ENCODE results near the gene PPP3R1. TPM values are rescaled to one million over a fixed set of nuclear protein-coding genes. Genes with fewer than 3 reads are reported as not detected.

Gene PPP3R1
- total and polyA plus RNA-seq, 2 of the 4 experiments (the other 2 are of a cell fraction) = 9.1 to 17.3 TPM

DNA sequence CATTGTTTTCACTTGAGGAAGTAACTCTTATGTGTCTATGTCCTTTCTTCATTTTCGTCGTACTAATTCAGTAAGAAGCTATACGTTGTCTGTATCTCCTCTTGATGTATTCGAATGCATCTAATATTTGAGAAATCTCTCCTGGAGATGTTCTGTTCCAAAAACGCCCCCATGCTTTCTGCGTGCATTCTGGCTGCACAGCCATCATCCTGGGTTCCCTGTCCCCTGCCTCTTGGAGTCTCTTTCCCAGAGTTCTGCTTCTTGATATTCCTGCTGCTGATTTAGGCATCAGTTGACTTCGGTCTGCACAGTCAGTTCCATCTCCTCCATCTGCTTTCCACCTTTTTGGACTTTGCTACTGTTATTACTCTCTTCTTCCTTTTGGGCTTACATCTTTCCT lies 81.2 kb downstream of the PPP3R1 start:
- ATAC-seq (ENCODE audit: low read depth) (no peak), DNase-seq (no peak)
- no peak overlapping the region for H2BK120ac ChIP-seq (ENCODE audit: low read depth, low read length)
- H4K20me1 ChIP-seq (ENCODE audit: insufficient read depth, low read length) = no peaks in the 10 kb centered on the region
- no peak overlapping the region for H3K27ac ChIP-seq (ENCODE audit: insufficient read depth, low read length)
- 100% methylated on average over 4 of the region's 7 CpGs; no CpG with 5 or more reads in 1 of the 2 experiments for WGBS, 2 experiments (ENCODE audit: extremely low coverage in 2 of 2, insufficient read length in 1 of 2)
- H3K56ac ChIP-seq (ENCODE audit: extremely low read depth, insufficient read depth, low read length) = no peak overlapping the region
- no peak overlapping the region for H3K18ac ChIP-seq (ENCODE audit: low read depth, low read length)
- H3K4ac ChIP-seq (ENCODE audit: low read depth, low read length) = no peak overlapping the region
- H4K5ac ChIP-seq (ENCODE audit: low read depth, low read length) = no peak overlapping the region
- no peaks in the 10 kb centered on the region for H3K27me3 ChIP-seq (ENCODE audit: control insufficient read depth, insufficient read depth, low read length)
- H4K91ac ChIP-seq (ENCODE audit: insufficient read depth, low read depth, low read length) = no peak overlapping the region
- no peak overlapping the region for H4K8ac ChIP-seq (ENCODE audit: low read depth in 2 of 2, low read length in 2 of 2)
- no peak overlapping the region for H2AFZ ChIP-seq (replicated peaks; ENCODE audit: low read length, poor library complexity)
- peaks cover 2% of the 10 kb centered on the region; the same call in 1 of the 2 replicates for H3K4me1 ChIP-seq (ENCODE audit: control insufficient read depth, insufficient read depth, low read length)
- no peak overlapping the region for H2BK15ac ChIP-seq (ENCODE audit: low read depth, low read length)
- peaks cover 8 to 25% of the 10 kb centered on the region in 2 experiments for H3K79me1 ChIP-seq (ENCODE audit: low read depth in 1 of 2, low read length in 2 of 2)
- H3K36me3 ChIP-seq (ENCODE audit: control insufficient read depth, insufficient read depth, low read length) = peaks cover 14% of the 10 kb centered on the region
- no peak overlapping the region for H2BK5ac ChIP-seq (ENCODE audit: low read depth, low read length, poor library complexity, severe bottlenecking)
- H3K9me1 ChIP-seq (ENCODE audit: insufficient read depth, low read length) = no peaks in the 10 kb centered on the region
- in situ Hi-C loops (cut with MboI; ENCODE audit: low sequenced_read_pairs) (no loop called here), intact Hi-C loops (cut with micrococcal nuclease) (no loop called here), dilution Hi-C loops (cut with HindIII; ENCODE audit: low sequenced_read_pairs, unreplicated experiment) (no loop called here)
- no peak overlapping the region for H3K4me2 ChIP-seq (ENCODE audit: low read depth, low read length)
- H2BK20ac ChIP-seq (ENCODE audit: low read depth, low read length) = no peak overlapping the region
- H3K4me3 ChIP-seq (ENCODE audit: insufficient read depth, low read depth, low read length) = no peak overlapping the region
- no peak overlapping the region for H2AK5ac ChIP-seq (ENCODE audit: low read depth, low read length)
- no peak overlapping the region for H3K9ac ChIP-seq (ENCODE audit: low read depth, low read length)
- BruUV-seq (replicated peaks) = no TSS peak
- H3K23ac ChIP-seq (ENCODE audit: low read depth, low read length) = no peak overlapping the region
- H3K14ac ChIP-seq (replicated peaks; ENCODE audit: low read depth, low read length) = no peak overlapping the region
- H3K9me3 ChIP-seq (ENCODE audit: control insufficient read depth, insufficient read depth, low read length) = no peaks in the 10 kb centered on the region
- TF ChIP-seq FOS (IDR thresholded peaks at IDR 0.05; ENCODE audit: low read depth, low read length) = no peak
- TF ChIP-seq NFE2L2 (IDR thresholded peaks at IDR 0.05; ENCODE audit: low read depth, low read length) = no peak
- TF ChIP-seq, protein P1, sequence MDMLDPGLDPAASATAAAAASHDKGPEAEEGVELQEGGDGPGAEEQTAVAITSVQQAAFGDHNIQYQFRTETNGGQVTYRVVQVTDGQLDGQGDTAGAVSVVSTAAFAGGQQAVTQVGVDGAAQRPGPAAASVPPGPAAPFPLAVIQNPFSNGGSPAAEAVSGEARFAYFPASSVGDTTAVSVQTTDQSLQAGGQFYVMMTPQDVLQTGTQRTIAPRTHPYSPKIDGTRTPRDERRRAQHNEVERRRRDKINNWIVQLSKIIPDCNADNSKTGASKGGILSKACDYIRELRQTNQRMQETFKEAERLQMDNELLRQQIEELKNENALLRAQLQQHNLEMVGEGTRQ (IDR thresholded peaks at IDR 0.05; ENCODE audit: low read depth, low read length) = no peak
- TF ChIP-seq RFX5 (IDR thresholded peaks at IDR 0.05; ENCODE audit: low read depth, low read length) = no peak
- TF ChIP-seq MAFK (IDR thresholded peaks at IDR 0.05; ENCODE audit: low read depth, low read length) = no peak
- TF ChIP-seq, protein P2, sequence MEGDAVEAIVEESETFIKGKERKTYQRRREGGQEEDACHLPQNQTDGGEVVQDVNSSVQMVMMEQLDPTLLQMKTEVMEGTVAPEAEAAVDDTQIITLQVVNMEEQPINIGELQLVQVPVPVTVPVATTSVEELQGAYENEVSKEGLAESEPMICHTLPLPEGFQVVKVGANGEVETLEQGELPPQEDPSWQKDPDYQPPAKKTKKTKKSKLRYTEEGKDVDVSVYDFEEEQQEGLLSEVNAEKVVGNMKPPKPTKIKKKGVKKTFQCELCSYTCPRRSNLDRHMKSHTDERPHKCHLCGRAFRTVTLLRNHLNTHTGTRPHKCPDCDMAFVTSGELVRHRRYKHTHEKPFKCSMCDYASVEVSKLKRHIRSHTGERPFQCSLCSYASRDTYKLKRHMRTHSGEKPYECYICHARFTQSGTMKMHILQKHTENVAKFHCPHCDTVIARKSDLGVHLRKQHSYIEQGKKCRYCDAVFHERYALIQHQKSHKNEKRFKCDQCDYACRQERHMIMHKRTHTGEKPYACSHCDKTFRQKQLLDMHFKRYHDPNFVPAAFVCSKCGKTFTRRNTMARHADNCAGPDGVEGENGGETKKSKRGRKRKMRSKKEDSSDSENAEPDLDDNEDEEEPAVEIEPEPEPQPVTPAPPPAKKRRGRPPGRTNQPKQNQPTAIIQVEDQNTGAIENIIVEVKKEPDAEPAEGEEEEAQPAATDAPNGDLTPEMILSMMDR (conservative IDR thresholded peaks at IDR 0.05; ENCODE audit: low read depth, low read length) = no peak
- TF ChIP-seq, protein P3, sequence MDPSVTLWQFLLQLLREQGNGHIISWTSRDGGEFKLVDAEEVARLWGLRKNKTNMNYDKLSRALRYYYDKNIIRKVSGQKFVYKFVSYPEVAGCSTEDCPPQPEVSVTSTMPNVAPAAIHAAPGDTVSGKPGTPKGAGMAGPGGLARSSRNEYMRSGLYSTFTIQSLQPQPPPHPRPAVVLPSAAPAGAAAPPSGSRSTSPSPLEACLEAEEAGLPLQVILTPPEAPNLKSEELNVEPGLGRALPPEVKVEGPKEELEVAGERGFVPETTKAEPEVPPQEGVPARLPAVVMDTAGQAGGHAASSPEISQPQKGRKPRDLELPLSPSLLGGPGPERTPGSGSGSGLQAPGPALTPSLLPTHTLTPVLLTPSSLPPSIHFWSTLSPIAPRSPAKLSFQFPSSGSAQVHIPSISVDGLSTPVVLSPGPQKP (IDR thresholded peaks at IDR 0.05; ENCODE audit: borderline replicate concordance, low read depth, low read length) = no peak
- CTCF ChIA-PET = no interaction called here
- POLR2A ChIA-PET (ENCODE audit: unreplicated experiment) = interaction anchor here (0.6 kb wide), 2 partner anchors 100 to 361 kb away, joined by 3 read pairs; no protein-coding TSS in a partner anchor
- no peak overlapping the region for H2AK9ac ChIP-seq (replicated peaks; ENCODE audit: low read depth, low read length, poor library complexity)
